GM23338 (cell line): ENCODE data around the gene DLG2. TPM values are rescaled to one million over a fixed set of nuclear protein-coding genes. Genes with fewer than 3 reads are reported as not detected.

ENCODE experiments used
- ATAC-seq: fragments of 200-7000 bp; cut with Tn5 transposase; 3 replicates; pipeline ENCODE4 v1.9.1; 2020
- DNase-seq: peaks from one replicate; pipeline ENCODE4 v3.0.0-alpha.2; 2015; ENCODE audit warnings: low spot score
- H2AFZ ChIP-seq: fragments of 200-600 bp; sonication (generic); 2 replicates; pipeline ENCODE4 v1.8.0; 2016; ENCODE audit warnings: antibody characterized with exemption, mild to moderate bottlenecking, moderate library complexity
- H3F3A ChIP-seq: fragments of 200-600 bp; sonication (generic); replicated peaks from 2 replicates; pipeline ENCODE4 v1.8.0; 2017; ENCODE audit warnings: antibody characterized with exemption, mixed run types, low read depth
- H3K27ac ChIP-seq: fragments of 200-600 bp; sonication (generic); 2 replicates; pipeline ENCODE4 v1.6.1; 2016; ENCODE audit warnings: low read depth
- H3K27me3 ChIP-seq: fragments of 200-600 bp; sonication (generic); 2 replicates; pipeline ENCODE4 v1.8.0; 2016; ENCODE audit warnings: mild to moderate bottlenecking, mixed run types, moderate library complexity; ENCODE audit not compliant: insufficient read depth
- H3K36me3 ChIP-seq: fragments of 200-600 bp; sonication (generic); 2 replicates; pipeline ENCODE4 v1.8.0; 2016; ENCODE audit warnings: mild to moderate bottlenecking; ENCODE audit not compliant: insufficient read depth
- H3K4me1 ChIP-seq: fragments of 200-600 bp; sonication (generic); 2 replicates; pipeline ENCODE4 v1.8.0; 2016; ENCODE audit warnings: mild to moderate bottlenecking, moderate library complexity; ENCODE audit not compliant: insufficient read depth
- H3K4me2 ChIP-seq: fragments of 200-600 bp; sonication (generic); 2 replicates; pipeline ENCODE4 v1.7.1; 2017; ENCODE audit warnings: mixed run types
- H3K4me3 ChIP-seq: fragments of 200-600 bp; sonication (generic); 2 replicates; pipeline ENCODE4 v1.6.1; 2016; ENCODE audit warnings: mixed run types
- H3K79me2 ChIP-seq: fragments of 200-600 bp; sonication (generic); replicated peaks from 2 replicates; pipeline ENCODE4 v1.8.0; 2017; ENCODE audit warnings: mild to moderate bottlenecking; ENCODE audit not compliant: insufficient read depth
- H3K9me2 ChIP-seq: fragments of 200-600 bp; sonication (generic); 2 replicates; pipeline ENCODE4 v1.8.0; 2017; ENCODE audit not compliant: insufficient read depth
- H4K20me1 ChIP-seq: fragments of 200-600 bp; sonication (generic); replicated peaks from 2 replicates; pipeline ENCODE4 v1.8.0; 2017; ENCODE audit warnings: mild to moderate bottlenecking; ENCODE audit not compliant: insufficient read depth
- H3K27ac Mint-ChIP-seq: 2 replicates; pipeline ENCODE4 v1.8.0; 2020; ENCODE audit warnings: inconsistent platforms, mild to moderate bottlenecking, moderate library complexity, mixed read lengths
- H3K27me3 Mint-ChIP-seq: 3 replicates; pipeline ENCODE4 v1.8.0; 2022; ENCODE audit warnings: low read depth, mild to moderate bottlenecking, moderate library complexity, mixed read lengths, inconsistent platforms; ENCODE audit not compliant: insufficient read depth, poor library complexity
- H3K36me3 Mint-ChIP-seq: 3 replicates; pipeline ENCODE4 v1.8.0; 2021; ENCODE audit warnings: low read depth, mild to moderate bottlenecking, inconsistent platforms, moderate library complexity, mixed read lengths
- H3K4me1 Mint-ChIP-seq: 3 replicates; pipeline ENCODE4 v1.8.0; 2020; ENCODE audit warnings: mild to moderate bottlenecking, inconsistent platforms, mixed read lengths
- H3K4me3 Mint-ChIP-seq: 3 replicates; pipeline ENCODE4 v1.8.0; 2021; ENCODE audit warnings: moderate library complexity, mild to moderate bottlenecking, inconsistent platforms, mixed read lengths
- H3K9me3 Mint-ChIP-seq: 3 replicates; pipeline ENCODE4 v1.8.0; 2020; ENCODE audit warnings: moderate library complexity, mild to moderate bottlenecking, inconsistent platforms, mixed read lengths
- CREB1 ChIP-seq: fragments of 250-450 bp; sonication (Bioruptor Pico); IDR thresholded peaks from 2 replicates; pipeline ENCODE4 v1.5.0; 2020; ENCODE audit warnings: low read depth, mild to moderate bottlenecking, moderate library complexity
- EZH2 ChIP-seq: fragments of 200-600 bp; sonication (generic); IDR thresholded peaks from one replicate; pipeline ENCODE4 v1.8.0; 2017; ENCODE audit warnings: antibody characterized with exemption, mild to moderate bottlenecking, low read depth; ENCODE audit not compliant: unreplicated experiment
- EZH2phosphoT487 ChIP-seq: fragments of 200-600 bp; sonication (generic); IDR thresholded peaks from one replicate; pipeline ENCODE4 v1.8.1; 2018; ENCODE audit warnings: antibody characterized with exemption; ENCODE audit not compliant: unreplicated experiment
- JUNB ChIP-seq: IDR thresholded peaks from one replicate; pipeline ENCODE4 v1.6.1; 2016; ENCODE audit warnings: antibody characterized with exemption; ENCODE audit not compliant: unreplicated experiment
- NANOG ChIP-seq: IDR thresholded peaks from 2 replicates; pipeline ENCODE4 v1.6.1; 2016; ENCODE audit warnings: antibody characterized with exemption, borderline replicate concordance
- POLR2AphosphoS5 ChIP-seq: IDR thresholded peaks from 2 replicates; pipeline ENCODE4 v1.6.1; 2016; ENCODE audit warnings: antibody characterized with exemption, low read depth
- STAT1 ChIP-seq: IDR thresholded peaks from one replicate; pipeline ENCODE4 v1.6.1; 2016; ENCODE audit warnings: antibody characterized with exemption; ENCODE audit not compliant: unreplicated experiment
- ZNF114 ChIP-seq: fragments of 250-450 bp; sonication (Bioruptor Pico); IDR thresholded peaks from 2 replicates; pipeline ENCODE4 v1.5.0; 2020; ENCODE audit warnings: mild to moderate bottlenecking, moderate library complexity
- ZNF331 ChIP-seq: fragments of 250-450 bp; sonication (Bioruptor Pico); IDR thresholded peaks from 2 replicates; pipeline ENCODE4 v1.5.0; 2020; ENCODE audit warnings: low read depth, mild to moderate bottlenecking, moderate library complexity
- polyA plus RNA-seq: library from polyadenylated mRNA; unstranded; fragments of >200 nt; fragmentation: Nextera tagmentation; extraction: Ambion mirVana; gene quantifications from 2 replicates; pipeline ENCODE4 v1.2.1, GENCODE V29; 2016
- total RNA-seq: library from RNA; depleted of rRNA; stranded (reverse); fragments of >200 nt; shearing (Covaris generic); gene quantifications from 2 replicates; pipeline ENCODE4 v1.2.3, GENCODE V29; 2014
- TF ChIP-seq, protein P1 (sequence below): fragments of 250-450 bp; sonication (Bioruptor Pico); IDR thresholded peaks from 2 replicates; pipeline ENCODE4 v1.5.0; 2020; ENCODE audit warnings: mild to moderate bottlenecking, moderate library complexity
- TF ChIP-seq, protein P2 (sequence below): IDR thresholded peaks from one replicate; pipeline ENCODE4 v1.6.1; 2018; ENCODE audit warnings: antibody characterized with exemption; ENCODE audit not compliant: unreplicated experiment
- TF ChIP-seq, protein P3 (sequence below), 2 experiments: fragments of 200-600 bp in 1 of 2; sonication (generic) in 1 of 2; conservative IDR thresholded peaks; 2 replicates each; pipeline versions ENCODE4 v1.5.1 to v1.6.1; 2016 to 2017; ENCODE audit warnings: antibody characterized with exemption in 2 of 2, low read depth in 2 of 2, mild to moderate bottlenecking in 2 of 2, moderate library complexity in 1 of 2
- TF ChIP-seq, protein P4 (sequence below): IDR thresholded peaks from 2 replicates; pipeline ENCODE4 v1.6.1; 2016; ENCODE audit warnings: antibody characterized with exemption

Gene DLG2
- total and polyA plus RNA-seq, 2 experiments from 2014 or later = 19.8 to 21.5 TPM

DNA sequence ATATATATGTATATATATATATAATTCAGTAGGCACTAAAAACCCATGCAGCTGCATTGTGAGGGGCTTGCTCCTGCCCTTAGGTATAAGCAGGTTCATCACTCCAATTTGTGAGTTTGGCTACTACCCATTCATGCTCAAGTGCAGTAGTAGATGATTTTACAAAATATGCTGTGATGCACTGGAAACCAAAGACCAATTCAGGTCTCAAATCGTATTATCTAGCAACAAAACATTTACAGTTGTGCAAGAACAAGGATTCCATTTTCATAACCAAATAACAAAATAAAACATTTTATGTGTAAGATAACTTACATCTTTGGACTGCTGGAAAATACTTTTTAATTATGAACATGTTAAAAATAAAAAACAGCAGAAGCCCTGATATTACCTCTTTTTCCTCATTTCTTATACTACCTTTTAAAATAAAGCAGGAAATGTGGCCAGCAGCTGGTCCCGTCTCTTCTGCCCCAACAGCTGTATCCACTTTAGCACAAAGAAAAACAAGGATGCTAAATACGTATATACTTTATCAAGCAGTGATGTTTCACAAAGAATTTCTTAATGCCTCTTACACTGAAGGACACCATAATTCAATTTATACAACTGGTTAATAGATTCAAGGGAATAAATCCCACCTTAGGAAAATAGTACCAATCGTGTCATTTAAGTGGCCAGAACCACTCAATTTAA, 35.0 kb upstream of the DLG2 start:
- no peak for ATAC-seq
- H3K36me3 Mint-ChIP-seq = peaks cover 55% of the 10 kb centered on the region

More for the DNA sequence above, 35.0 kb upstream of the DLG2 start:
- no peaks in the 10 kb centered on the region for H3K27me3 ChIP-seq
- no peaks in the 10 kb centered on the region for H3F3A ChIP-seq
- H3K9me2 ChIP-seq = no peaks in the 10 kb centered on the region
- peaks cover 22% of the 10 kb centered on the region; the same call in 1 of the 2 replicates for H3K36me3 ChIP-seq
- H3K4me3 Mint-ChIP-seq = peak overlapping the region; percentile 100
- H3K4me2 ChIP-seq = peak overlapping the region; percentile 91
- no peaks in the 10 kb centered on the region for H3K9me3 Mint-ChIP-seq
- H3K4me1 Mint-ChIP-seq = peaks cover 25% of the 10 kb centered on the region
- H3K4me3 ChIP-seq = peak overlapping the region; percentile 74
- DNase-seq = no peak
- H3K27me3 Mint-ChIP-seq = peaks cover 13% of the 10 kb centered on the region
- H3K27ac ChIP-seq = no peak overlapping the region
- peaks cover 30% of the 10 kb centered on the region for H4K20me1 ChIP-seq
- no peak overlapping the region for H2AFZ ChIP-seq
- no peak overlapping the region for H3K27ac Mint-ChIP-seq
- H3K79me2 ChIP-seq = peaks cover 76% of the 10 kb centered on the region
- TF ChIP-seq ZNF331 (CRISPR knock-in tag) = no peak
- no peak for TF ChIP-seq EZH2phosphoT487
- TF ChIP-seq, protein P1, sequence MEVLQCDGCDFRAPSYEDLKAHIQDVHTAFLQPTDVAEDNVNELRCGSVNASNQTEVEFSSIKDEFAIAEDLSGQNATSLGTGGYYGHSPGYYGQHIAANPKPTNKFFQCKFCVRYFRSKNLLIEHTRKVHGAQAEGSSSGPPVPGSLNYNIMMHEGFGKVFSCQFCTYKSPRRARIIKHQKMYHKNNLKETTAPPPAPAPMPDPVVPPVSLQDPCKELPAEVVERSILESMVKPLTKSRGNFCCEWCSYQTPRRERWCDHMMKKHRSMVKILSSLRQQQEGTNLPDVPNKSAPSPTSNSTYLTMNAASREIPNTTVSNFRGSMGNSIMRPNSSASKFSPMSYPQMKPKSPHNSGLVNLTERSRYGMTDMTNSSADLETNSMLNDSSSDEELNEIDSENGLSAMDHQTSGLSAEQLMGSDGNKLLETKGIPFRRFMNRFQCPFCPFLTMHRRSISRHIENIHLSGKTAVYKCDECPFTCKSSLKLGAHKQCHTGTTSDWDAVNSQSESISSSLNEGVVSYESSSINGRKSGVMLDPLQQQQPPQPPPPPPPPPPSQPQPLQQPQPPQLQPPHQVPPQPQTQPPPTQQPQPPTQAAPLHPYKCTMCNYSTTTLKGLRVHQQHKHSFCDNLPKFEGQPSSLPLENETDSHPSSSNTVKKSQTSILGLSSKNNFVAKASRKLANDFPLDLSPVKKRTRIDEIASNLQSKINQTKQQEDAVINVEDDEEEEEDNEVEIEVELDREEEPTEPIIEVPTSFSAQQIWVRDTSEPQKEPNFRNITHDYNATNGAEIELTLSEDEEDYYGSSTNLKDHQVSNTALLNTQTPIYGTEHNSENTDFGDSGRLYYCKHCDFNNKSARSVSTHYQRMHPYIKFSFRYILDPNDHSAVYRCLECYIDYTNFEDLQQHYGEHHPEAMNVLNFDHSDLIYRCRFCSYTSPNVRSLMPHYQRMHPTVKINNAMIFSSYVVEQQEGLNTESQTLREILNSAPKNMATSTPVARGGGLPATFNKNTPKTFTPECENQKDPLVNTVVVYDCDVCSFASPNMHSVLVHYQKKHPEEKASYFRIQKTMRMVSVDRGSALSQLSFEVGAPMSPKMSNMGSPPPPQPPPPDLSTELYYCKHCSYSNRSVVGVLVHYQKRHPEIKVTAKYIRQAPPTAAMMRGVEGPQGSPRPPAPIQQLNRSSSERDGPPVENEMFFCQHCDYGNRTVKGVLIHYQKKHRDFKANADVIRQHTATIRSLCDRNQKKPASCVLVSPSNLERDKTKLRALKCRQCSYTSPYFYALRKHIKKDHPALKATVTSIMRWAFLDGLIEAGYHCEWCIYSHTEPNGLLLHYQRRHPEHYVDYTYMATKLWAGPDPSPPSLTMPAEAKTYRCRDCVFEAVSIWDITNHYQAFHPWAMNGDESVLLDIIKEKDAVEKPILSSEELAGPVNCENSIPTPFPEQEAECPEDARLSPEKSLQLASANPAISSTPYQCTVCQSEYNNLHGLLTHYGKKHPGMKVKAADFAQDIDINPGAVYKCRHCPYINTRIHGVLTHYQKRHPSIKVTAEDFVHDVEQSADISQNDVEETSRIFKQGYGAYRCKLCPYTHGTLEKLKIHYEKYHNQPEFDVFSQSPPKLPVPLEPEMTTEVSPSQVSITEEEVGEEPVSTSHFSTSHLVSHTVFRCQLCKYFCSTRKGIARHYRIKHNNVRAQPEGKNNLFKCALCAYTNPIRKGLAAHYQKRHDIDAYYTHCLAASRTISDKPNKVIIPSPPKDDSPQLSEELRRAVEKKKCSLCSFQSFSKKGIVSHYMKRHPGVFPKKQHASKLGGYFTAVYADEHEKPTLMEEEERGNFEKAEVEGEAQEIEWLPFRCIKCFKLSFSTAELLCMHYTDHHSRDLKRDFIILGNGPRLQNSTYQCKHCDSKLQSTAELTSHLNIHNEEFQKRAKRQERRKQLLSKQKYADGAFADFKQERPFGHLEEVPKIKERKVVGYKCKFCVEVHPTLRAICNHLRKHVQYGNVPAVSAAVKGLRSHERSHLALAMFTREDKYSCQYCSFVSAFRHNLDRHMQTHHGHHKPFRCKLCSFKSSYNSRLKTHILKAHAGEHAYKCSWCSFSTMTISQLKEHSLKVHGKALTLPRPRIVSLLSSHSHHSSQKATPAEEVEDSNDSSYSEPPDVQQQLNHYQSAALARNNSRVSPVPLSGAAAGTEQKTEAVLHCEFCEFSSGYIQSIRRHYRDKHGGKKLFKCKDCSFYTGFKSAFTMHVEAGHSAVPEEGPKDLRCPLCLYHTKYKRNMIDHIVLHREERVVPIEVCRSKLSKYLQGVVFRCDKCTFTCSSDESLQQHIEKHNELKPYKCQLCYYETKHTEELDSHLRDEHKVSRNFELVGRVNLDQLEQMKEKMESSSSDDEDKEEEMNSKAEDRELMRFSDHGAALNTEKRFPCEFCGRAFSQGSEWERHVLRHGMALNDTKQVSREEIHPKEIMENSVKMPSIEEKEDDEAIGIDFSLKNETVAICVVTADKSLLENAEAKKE (CRISPR knock-in tag) = no peak
- TF ChIP-seq NANOG = no peak
- TF ChIP-seq, protein P2, sequence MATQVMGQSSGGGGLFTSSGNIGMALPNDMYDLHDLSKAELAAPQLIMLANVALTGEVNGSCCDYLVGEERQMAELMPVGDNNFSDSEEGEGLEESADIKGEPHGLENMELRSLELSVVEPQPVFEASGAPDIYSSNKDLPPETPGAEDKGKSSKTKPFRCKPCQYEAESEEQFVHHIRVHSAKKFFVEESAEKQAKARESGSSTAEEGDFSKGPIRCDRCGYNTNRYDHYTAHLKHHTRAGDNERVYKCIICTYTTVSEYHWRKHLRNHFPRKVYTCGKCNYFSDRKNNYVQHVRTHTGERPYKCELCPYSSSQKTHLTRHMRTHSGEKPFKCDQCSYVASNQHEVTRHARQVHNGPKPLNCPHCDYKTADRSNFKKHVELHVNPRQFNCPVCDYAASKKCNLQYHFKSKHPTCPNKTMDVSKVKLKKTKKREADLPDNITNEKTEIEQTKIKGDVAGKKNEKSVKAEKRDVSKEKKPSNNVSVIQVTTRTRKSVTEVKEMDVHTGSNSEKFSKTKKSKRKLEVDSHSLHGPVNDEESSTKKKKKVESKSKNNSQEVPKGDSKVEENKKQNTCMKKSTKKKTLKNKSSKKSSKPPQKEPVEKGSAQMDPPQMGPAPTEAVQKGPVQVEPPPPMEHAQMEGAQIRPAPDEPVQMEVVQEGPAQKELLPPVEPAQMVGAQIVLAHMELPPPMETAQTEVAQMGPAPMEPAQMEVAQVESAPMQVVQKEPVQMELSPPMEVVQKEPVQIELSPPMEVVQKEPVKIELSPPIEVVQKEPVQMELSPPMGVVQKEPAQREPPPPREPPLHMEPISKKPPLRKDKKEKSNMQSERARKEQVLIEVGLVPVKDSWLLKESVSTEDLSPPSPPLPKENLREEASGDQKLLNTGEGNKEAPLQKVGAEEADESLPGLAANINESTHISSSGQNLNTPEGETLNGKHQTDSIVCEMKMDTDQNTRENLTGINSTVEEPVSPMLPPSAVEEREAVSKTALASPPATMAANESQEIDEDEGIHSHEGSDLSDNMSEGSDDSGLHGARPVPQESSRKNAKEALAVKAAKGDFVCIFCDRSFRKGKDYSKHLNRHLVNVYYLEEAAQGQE = no peak
- no peak for TF ChIP-seq EZH2
- TF ChIP-seq ZNF114 (CRISPR knock-in tag) = no peak
- no peak for TF ChIP-seq JUNB
- no peak for TF ChIP-seq POLR2AphosphoS5
- no peak for TF ChIP-seq STAT1
- TF ChIP-seq CREB1 (CRISPR knock-in tag) = no peak
- TF ChIP-seq, protein P3, sequence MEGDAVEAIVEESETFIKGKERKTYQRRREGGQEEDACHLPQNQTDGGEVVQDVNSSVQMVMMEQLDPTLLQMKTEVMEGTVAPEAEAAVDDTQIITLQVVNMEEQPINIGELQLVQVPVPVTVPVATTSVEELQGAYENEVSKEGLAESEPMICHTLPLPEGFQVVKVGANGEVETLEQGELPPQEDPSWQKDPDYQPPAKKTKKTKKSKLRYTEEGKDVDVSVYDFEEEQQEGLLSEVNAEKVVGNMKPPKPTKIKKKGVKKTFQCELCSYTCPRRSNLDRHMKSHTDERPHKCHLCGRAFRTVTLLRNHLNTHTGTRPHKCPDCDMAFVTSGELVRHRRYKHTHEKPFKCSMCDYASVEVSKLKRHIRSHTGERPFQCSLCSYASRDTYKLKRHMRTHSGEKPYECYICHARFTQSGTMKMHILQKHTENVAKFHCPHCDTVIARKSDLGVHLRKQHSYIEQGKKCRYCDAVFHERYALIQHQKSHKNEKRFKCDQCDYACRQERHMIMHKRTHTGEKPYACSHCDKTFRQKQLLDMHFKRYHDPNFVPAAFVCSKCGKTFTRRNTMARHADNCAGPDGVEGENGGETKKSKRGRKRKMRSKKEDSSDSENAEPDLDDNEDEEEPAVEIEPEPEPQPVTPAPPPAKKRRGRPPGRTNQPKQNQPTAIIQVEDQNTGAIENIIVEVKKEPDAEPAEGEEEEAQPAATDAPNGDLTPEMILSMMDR (conservative IDR thresholded peaks at IDR 0.05; ENCODE audit: low read depth in 2 of 2) = no peak
- TF ChIP-seq, protein P4, sequence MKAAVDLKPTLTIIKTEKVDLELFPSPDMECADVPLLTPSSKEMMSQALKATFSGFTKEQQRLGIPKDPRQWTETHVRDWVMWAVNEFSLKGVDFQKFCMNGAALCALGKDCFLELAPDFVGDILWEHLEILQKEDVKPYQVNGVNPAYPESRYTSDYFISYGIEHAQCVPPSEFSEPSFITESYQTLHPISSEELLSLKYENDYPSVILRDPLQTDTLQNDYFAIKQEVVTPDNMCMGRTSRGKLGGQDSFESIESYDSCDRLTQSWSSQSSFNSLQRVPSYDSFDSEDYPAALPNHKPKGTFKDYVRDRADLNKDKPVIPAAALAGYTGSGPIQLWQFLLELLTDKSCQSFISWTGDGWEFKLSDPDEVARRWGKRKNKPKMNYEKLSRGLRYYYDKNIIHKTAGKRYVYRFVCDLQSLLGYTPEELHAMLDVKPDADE = no peak
- H3K4me1 ChIP-seq = 0 out of 2 replicates have a peak, but pooled peaks cover 3% of the 10 kb centered on the region
